ENCODE measurements around the gene SUFU. TPM values are rescaled to one million over a fixed set of nuclear protein-coding genes. Genes with fewer than 3 reads are reported as not detected.
A peak's percentile ranks its signal among the peaks of the same experiment; 100 is the strongest.

SUFU gene
- total RNA-seq, 2 donors from 2014 or later = 3.1 to 6.6 TPM

DNA sequence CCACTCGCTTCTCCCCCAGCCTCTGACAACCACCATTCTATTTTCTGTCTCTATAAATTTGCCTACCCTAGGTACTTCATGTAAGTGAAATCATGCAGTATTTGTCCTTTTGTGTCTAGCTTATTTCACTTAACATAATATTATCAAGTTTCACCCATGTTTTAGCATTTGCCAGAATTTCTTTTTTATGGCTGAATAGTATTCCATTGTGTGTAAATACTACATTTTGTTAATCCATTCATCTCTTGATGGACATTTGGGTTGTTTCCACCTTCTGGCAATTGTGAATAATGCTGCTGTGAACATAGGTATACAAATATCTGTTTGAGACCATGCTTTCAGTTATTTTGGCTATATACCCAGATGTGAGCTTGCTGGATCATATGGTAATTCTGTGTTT lies 83.1 kb downstream of the SUFU start:
- WGBS, 2 donors = 90 to 94% methylated on average over 1 of the region's 1 CpG
- H3K27ac ChIP-seq = no peak overlapping the region
- no peak for DNase-seq
- H3K9me3 ChIP-seq = no peaks in the 10 kb centered on the region
- H3K36me3 ChIP-seq (replicated peaks in 1 of 2; ENCODE audit: insufficient read depth in 1 of 2, low read depth in 2 of 2) = no peaks in the 10 kb centered on the region
- no peaks in the 10 kb centered on the region for H3K4me1 ChIP-seq
- H3K4me3 ChIP-seq = no peak overlapping the region
- no peak for ATAC-seq
- TF ChIP-seq, protein P1, sequence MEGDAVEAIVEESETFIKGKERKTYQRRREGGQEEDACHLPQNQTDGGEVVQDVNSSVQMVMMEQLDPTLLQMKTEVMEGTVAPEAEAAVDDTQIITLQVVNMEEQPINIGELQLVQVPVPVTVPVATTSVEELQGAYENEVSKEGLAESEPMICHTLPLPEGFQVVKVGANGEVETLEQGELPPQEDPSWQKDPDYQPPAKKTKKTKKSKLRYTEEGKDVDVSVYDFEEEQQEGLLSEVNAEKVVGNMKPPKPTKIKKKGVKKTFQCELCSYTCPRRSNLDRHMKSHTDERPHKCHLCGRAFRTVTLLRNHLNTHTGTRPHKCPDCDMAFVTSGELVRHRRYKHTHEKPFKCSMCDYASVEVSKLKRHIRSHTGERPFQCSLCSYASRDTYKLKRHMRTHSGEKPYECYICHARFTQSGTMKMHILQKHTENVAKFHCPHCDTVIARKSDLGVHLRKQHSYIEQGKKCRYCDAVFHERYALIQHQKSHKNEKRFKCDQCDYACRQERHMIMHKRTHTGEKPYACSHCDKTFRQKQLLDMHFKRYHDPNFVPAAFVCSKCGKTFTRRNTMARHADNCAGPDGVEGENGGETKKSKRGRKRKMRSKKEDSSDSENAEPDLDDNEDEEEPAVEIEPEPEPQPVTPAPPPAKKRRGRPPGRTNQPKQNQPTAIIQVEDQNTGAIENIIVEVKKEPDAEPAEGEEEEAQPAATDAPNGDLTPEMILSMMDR (IDR thresholded peaks at IDR 0.05) = no peak
- no peak for TF ChIP-seq POLR2A (IDR thresholded peaks at IDR 0.05)
- H3K27me3 ChIP-seq = no peaks in the 10 kb centered on the region
- intact Hi-C loops (cut with DNase I) = loop anchor here (10.0 kb wide), 1 partner anchor 72 kb away; no protein-coding TSS in a partner anchor

DNA sequence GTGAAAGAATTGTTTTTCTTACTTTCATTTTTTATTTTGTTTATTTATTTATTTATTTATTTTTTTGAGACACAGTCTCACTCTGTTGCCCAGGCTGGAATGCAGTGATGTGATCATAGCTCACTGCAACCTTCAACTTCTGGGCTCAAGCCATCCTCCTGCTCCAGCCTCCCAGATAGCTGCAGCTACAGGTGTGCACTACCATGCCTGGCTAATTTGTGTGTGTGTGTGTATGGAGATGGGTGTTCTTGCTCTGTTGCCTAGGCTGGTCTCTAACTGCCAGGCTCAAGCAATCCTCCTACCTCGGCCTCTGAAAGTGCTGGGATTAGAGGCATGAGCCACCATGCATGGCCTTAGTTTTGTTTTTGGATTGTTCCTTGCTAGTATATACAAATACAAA lies 85.1 kb downstream of the SUFU start:
- WGBS, 2 donors = 88 to 100% methylated on average over 1 of the region's 1 CpG
- no peaks in the 10 kb centered on the region for H3K9me3 ChIP-seq
- no peak overlapping the region for H3K27ac ChIP-seq
- H3K4me1 ChIP-seq = peaks cover 13% of the 10 kb centered on the region
- TF ChIP-seq POLR2A (IDR thresholded peaks at IDR 0.05) = no peak
- TF ChIP-seq, protein P1 (IDR thresholded peaks at IDR 0.05) = no peak
- H3K4me3 ChIP-seq = no peak overlapping the region
- H3K36me3 ChIP-seq (replicated peaks in 1 of 2; ENCODE audit: insufficient read depth in 1 of 2, low read depth in 2 of 2) = no peaks in the 10 kb centered on the region
- ATAC-seq (no peak), DNase-seq (no peak)
- intact Hi-C loops (cut with DNase I) = loop anchor here (10.0 kb wide), 1 partner anchor 74 kb away; no protein-coding TSS in a partner anchor
- no peaks in the 10 kb centered on the region for H3K27me3 ChIP-seq

DNA sequence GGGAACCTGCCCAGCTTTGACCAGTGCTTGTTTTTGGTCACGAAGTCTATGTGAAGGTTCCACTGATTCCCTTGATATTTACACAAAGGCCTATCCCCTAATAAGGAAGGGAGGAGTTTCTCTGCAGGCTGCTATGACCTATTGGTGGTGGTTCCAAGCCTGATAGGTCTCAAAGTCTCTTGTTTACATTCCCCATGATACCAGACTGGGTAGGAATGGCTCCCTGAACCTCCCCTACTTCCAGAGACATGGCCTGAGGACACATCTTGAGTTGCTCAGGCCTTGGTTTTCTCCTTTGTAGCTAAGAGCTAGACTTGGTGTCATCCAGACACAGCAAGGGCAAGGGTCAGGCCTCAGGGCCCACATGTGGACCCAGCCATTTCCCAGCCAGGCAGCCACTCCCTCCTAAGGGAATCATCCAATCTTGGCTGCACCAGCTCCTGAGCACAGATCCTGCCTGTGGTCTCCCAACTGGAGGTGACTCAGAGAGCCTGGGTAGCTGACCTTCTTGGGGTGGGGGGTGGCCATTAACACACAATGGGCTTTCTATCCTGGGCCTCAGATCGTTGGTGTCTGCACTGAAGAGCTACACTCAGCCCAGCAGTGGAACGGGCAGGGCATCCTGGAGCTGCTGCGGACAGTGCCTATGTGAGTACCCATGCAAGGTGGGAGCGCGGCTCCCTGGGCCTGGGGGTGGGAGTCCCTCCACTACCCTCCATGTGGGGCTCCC lies 89.5 kb downstream of the SUFU start:
- DNase-seq = peak in 1 of 4 donors; percentile 44
- 74% methylated on average over 6 of the region's 6 CpGs; no CpG with 5 or more reads in 1 of the 2 donors for WGBS, 2 donors
- no peaks in the 10 kb centered on the region for H3K36me3 ChIP-seq (replicated peaks in 1 of 2; ENCODE audit: insufficient read depth in 1 of 2, low read depth in 2 of 2)

DNA sequence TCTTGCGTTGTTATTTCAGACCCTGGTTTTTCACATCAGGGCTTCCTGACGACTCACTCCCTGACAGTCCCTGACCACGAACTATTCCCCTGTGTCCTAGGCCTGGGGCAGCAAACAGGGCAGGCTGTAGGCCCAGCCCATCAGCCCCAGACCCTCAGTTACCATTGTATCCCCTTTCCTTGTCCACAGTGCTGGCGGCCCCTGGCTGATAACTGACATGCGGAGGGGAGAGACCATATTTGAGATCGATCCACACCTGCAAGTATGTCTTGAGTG lies 90.0 kb downstream of the SUFU start:
- intact Hi-C loops (cut with DNase I) = no loop called here
- TF ChIP-seq POLR2A (IDR thresholded peaks at IDR 0.05) = no peak
- TF ChIP-seq, protein P1 (IDR thresholded peaks at IDR 0.05) = no peak
- no peak for DNase-seq
- H3K36me3 ChIP-seq (replicated peaks in 1 of 2; ENCODE audit: insufficient read depth in 1 of 2, low read depth in 2 of 2) = no peaks in the 10 kb centered on the region
- H3K27me3 ChIP-seq = no peaks in the 10 kb centered on the region
- no peak overlapping the region for H3K27ac ChIP-seq
- peaks cover 13% of the 10 kb centered on the region for H3K4me1 ChIP-seq
- H3K4me3 ChIP-seq = no peak overlapping the region
- ATAC-seq = no peak
- no peaks in the 10 kb centered on the region for H3K9me3 ChIP-seq
- WGBS, 2 donors = 87 to 91% methylated on average over 4 to 6 of the region's 6 CpGs

More for the DNA sequence above, 89.5 kb downstream of the SUFU start:
- ATAC-seq = no peak
- Histone ChIP-seq H3K27ac (peak overlapping the region in 2 of 4 donors; percentile 4 to 11), H3K9me3 (no peaks in the 10 kb centered on the region), H3K4me1 (peaks cover 13% of the 10 kb centered on the region), H3K27me3 (no peaks in the 10 kb centered on the region), H3K4me3 (no peak overlapping the region)
- TF ChIP-seq POLR2A (IDR thresholded peaks at IDR 0.05) = no peak
- TF ChIP-seq, protein P1 (IDR thresholded peaks at IDR 0.05) = no peak
- intact Hi-C loops (cut with DNase I) = no loop called here

DNA sequence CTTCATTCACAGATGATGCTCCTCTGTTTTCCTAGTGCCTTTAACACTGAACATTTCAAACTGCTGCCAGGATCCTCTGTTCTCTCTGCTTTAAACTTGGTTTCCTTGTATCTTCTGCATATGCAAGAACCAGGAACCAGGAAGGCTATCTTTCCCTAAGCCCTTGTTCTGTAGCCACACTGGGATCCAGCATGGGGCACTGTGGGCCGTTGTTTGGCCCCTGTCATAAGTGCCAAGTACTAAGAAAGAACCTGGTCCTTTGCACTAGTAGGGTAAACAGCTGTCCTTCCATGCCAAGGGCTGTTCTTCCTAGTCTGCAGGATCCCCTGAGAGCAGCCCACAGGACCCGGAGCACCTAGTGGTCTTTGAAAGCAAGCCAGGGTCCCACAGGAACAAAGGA lies 91.5 kb downstream of the SUFU start:
- peaks cover 13% of the 10 kb centered on the region for H3K4me1 ChIP-seq
- H3K27ac ChIP-seq = no peak overlapping the region
- H3K9me3 ChIP-seq = no peaks in the 10 kb centered on the region
- DNase-seq = no peak
- no peak overlapping the region for H3K4me3 ChIP-seq
- intact Hi-C loops (cut with DNase I) = no loop called here
- H3K27me3 ChIP-seq = no peaks in the 10 kb centered on the region
- TF ChIP-seq POLR2A (IDR thresholded peaks at IDR 0.05) = no peak
- TF ChIP-seq, protein P1 (IDR thresholded peaks at IDR 0.05) = no peak
- no peaks in the 10 kb centered on the region for H3K36me3 ChIP-seq (replicated peaks in 1 of 2; ENCODE audit: insufficient read depth in 1 of 2, low read depth in 2 of 2)
- whole genome bisulfite sequencing, 2 donors = 49 to 75% methylated on average over 2 of the region's 2 CpGs
- no peak for ATAC-seq
